Spleen (tissue), 11 donors: ENCODE results near the gene C2orf42. TPM values are rescaled to one million over a fixed set of nuclear protein-coding genes. Genes with fewer than 3 reads are reported as not detected.

ENCODE experiments used
- DNase-seq: peaks from one replicate; pipeline ENCODE4 v3.0.0-alpha.2; 2020
- H3K27ac ChIP-seq, 8 donors: fragments of 200-600 bp; sonication (generic) in 7 of 8; 1 replicate in 4 of 8; 2 replicates in 4 of 8; pipeline versions ENCODE4 v1.5.0 to v1.8.0; 2016 to 2021; ENCODE audit warnings: inconsistent platforms in 4 of 8, mild to moderate bottlenecking in 4 of 8, moderate library complexity in 1 of 8
- H3K27me3 ChIP-seq, 7 donors: fragments of 200-600 bp; sonication (generic) in 6 of 7; replicated peaks in 1 of 7; 1 replicate in 4 of 7; 2 replicates in 3 of 7; pipeline versions ENCODE4 v1.5.0 to v1.8.0; 2016 to 2021; ENCODE audit warnings: inconsistent platforms in 3 of 7, mild to moderate bottlenecking in 1 of 7
- H3K36me3 ChIP-seq, 6 donors: fragments of 200-600 bp; sonication (generic) in 5 of 6; 1 replicate in 4 of 6; 2 replicates in 2 of 6; pipeline versions ENCODE4 v1.5.0 to v1.8.0; 2016 to 2021; ENCODE audit warnings: inconsistent platforms in 2 of 6
- H3K4me1 ChIP-seq, 6 donors: fragments of 200-600 bp; sonication (generic) in 5 of 6; 1 replicate in 3 of 6; 2 replicates in 3 of 6; pipeline versions ENCODE4 v1.5.0 to v1.8.0; 2016 to 2021; ENCODE audit warnings: inconsistent platforms in 3 of 6
- H3K4me3 ChIP-seq, 8 donors: fragments of 200-600 bp; sonication (generic) in 7 of 8; 1 replicate in 4 of 8; 2 replicates in 4 of 8; pipeline versions ENCODE4 v1.5.0 to v1.8.0; 2016 to 2021; ENCODE audit warnings: inconsistent platforms in 4 of 8, mild to moderate bottlenecking in 4 of 8, moderate library complexity in 2 of 8
- H3K9me3 ChIP-seq, 8 donors: fragments of 200-600 bp; sonication (generic) in 7 of 8; 1 replicate in 4 of 8; 2 replicates in 4 of 8; pipeline versions ENCODE4 v1.5.0 to v1.8.0; 2016 to 2021; ENCODE audit warnings: inconsistent platforms in 4 of 8
- POLR2A ChIP-seq, 3 donors: fragments of 450-650 bp; IDR thresholded peaks; one replicate each; pipeline ENCODE4 v1.5.1; 2017; ENCODE audit warnings: antibody characterized with exemption in 3 of 3, mild to moderate bottlenecking in 1 of 3
- POLR2AphosphoS5 ChIP-seq, 3 donors: sonication (generic); formaldehyde crosslinking; IDR thresholded peaks; one replicate each; pipeline ENCODE4 v1.5.1; 2017; ENCODE audit warnings: antibody characterized with exemption in 3 of 3
- WGBS, 5 donors: extraction: QIAGEN DNeasy Blood & Tissue Kit in 3 of 5; methylation state at CpG; one replicate each; pipeline versions ENCODE4 v1.1.5 to v1.1.7; 2013 to 2018; 5-methylcytosine and 5-hydroxymethylcytosine counted together
- intact Hi-C: fragments of 100-400 bp; cut with DNase I; formaldehyde crosslinking; loops from one replicate; pipeline ENCODE4 v1.15.0; 2023; ENCODE audit warnings: low total_unique reads
- polyA plus RNA-seq, 3 donors: library from polyadenylated mRNA; stranded (reverse); fragments of 200-250 nt; gene quantifications; one replicate each; pipeline ENCODE4 v1.2.1, GENCODE V29; 2013
- total RNA-seq, 7 donors: library from RNA; depleted of rRNA in 3 of 7; stranded (reverse); fragments of >200 nt in 3 of 7; fragmentation: NEBNext Ultra II Directional in 4 of 7; extraction: Animal tissue kit (Norgen Biotek cat#: 25700) in 4 of 7; gene quantifications; one replicate each; pipeline versions ENCODE4 v1.1.0 to v1.2.1, GENCODE V29; 2016 to 2021
- TF ChIP-seq, protein P1 (sequence below), 11 experiments: fragments of 200-600 bp in 7 of 11; fragments of 450-650 bp in 4 of 11; sonication (generic) in 4 of 11; IDR thresholded peaks in 8 of 11; conservative IDR thresholded peaks in 3 of 11; 1 replicate in 7 of 11; 2 replicates in 4 of 11; pipeline versions ENCODE4 v1.4.0 to v1.8.0; 2016 to 2021; ENCODE audit warnings: antibody characterized with exemption in 11 of 11, inconsistent platforms in 4 of 11, mild to moderate bottlenecking in 1 of 11
- donor health status: healthy with polysubstance abuse.
- donor health status: DM: no; HTN: no; CAD: no; lungs with moderate emphysema.
- donor health status: DM: no; HTN: no; CAD: no.
- donor health status: Bipolar disorder and iron deficiency.
- donor health status: healthy.
- donor health status: DM: no; HTN: no; CAD: no.
- donor health status: DM: yes; HTN: yes; CAD: no.

Gene C2orf42
- total and polyA plus RNA-seq, 10 donors: 6.0 to 24.3 (median 18.0) TPM

DNA sequence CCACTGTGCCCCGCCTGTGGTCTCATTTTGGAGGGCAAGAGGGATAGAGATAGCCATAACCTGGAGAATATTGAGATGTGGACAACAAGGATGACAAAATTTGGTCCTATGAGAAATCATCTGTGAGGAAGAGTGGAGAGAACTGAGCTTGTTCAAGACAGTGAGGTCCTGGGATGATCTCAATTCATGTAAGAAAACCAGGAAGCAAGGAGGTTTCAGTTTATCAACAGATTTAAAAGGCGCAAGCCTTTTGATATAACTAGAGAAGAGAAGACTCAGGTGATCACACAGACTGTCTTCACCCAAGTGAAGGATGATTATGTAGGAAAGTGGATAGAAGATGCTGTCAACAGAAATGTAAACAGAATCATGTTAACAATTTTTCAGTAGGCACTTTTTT is 64.4 kb downstream of the C2orf42 start:
- TF ChIP-seq POLR2A (IDR thresholded peaks at IDR 0.05) (no peak), POLR2AphosphoS5 (IDR thresholded peaks at IDR 0.05) (no peak)
- Histone ChIP-seq H3K9me3 (no peaks in the 10 kb centered on the region), H3K4me3 (no peak overlapping the region), H3K4me1 (peaks cover 55 to 88% (median 77%) of the 10 kb centered on the region in 6 donors), H3K27me3 (no peaks in the 10 kb centered on the region), H3K27ac (peak overlapping the region; percentile 97 to 100 (median 99)), H3K36me3 (no peaks in the 10 kb centered on the region)
- intact Hi-C loops: no loop called here
- no peak for DNase-seq
- 92 to 98% (median 95%) methylated on average over 2 of the region's 2 CpGs for WGBS, 5 donors

DNA sequence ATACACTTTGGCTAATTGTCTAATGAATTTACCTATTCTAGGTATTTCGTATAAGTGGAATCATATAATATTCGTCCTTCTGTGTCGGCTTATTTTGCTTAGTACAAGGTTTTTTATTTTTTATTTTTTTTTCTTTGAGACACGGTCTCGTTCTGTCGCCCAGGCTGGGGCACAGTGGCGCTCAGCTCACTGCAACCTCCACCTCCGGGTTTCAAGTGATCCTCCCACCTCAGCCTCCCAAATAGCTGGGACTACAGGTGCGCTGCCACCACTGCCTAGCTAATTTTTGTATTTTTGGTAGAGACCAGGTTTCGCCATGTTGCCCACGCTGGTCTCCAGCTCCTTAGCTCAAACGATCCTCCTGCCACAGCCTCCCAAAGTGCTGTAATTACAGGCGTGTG is 65.3 kb downstream of the C2orf42 start:
- peaks cover 52 to 88% (median 77%) of the 10 kb centered on the region in 6 donors for H3K4me1 ChIP-seq
- peak overlapping the region; percentile 97 to 100 (median 99) for H3K27ac ChIP-seq
- H3K9me3 ChIP-seq: no peaks in the 10 kb centered on the region
- intact Hi-C loops: no loop called here
- TF ChIP-seq POLR2AphosphoS5 (IDR thresholded peaks at IDR 0.05) (no peak), POLR2A (IDR thresholded peaks at IDR 0.05) (no peak)
- TF ChIP-seq, protein P1, sequence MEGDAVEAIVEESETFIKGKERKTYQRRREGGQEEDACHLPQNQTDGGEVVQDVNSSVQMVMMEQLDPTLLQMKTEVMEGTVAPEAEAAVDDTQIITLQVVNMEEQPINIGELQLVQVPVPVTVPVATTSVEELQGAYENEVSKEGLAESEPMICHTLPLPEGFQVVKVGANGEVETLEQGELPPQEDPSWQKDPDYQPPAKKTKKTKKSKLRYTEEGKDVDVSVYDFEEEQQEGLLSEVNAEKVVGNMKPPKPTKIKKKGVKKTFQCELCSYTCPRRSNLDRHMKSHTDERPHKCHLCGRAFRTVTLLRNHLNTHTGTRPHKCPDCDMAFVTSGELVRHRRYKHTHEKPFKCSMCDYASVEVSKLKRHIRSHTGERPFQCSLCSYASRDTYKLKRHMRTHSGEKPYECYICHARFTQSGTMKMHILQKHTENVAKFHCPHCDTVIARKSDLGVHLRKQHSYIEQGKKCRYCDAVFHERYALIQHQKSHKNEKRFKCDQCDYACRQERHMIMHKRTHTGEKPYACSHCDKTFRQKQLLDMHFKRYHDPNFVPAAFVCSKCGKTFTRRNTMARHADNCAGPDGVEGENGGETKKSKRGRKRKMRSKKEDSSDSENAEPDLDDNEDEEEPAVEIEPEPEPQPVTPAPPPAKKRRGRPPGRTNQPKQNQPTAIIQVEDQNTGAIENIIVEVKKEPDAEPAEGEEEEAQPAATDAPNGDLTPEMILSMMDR (IDR thresholded peaks at IDR 0.05 in 8 of 11, conservative IDR thresholded peaks at IDR 0.05 in 3 of 11): no peak
- peak; percentile 72 for DNase-seq
- no peaks in the 10 kb centered on the region for H3K36me3 ChIP-seq
- H3K27me3 ChIP-seq: no peaks in the 10 kb centered on the region
- 51 to 59% (median 55%) methylated on average over 13 of the region's 13 CpGs for WGBS, 5 donors
- peak overlapping the region in 7 of 8 donors; percentile 39 to 75 (median 47) for H3K4me3 ChIP-seq

DNA sequence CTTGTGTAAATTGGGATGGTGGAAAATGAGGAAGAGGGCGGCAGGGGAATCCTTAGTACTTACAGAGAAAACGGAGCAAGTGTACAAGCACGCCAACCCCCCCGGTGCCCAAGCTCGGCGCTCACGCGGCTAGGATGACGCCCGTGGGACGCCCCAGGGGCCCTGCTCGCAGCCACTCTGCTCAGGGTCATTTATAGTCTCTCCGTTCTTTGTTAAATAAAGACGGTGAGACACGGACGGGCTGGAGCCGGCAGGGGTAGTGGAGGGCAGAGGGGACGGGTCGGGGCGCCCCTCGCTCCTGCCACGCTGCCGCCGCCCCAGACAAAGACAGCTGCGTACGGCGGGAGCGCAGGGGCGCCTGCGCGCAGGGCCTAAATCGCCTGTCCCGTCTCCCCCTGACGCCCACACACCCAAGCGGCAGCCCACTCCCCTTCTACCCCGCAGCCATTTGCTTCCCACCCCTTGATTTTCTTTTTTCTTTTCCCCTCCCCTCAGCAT is 65.8 kb downstream of the C2orf42 start:
- H3K9me3 ChIP-seq: no peaks in the 10 kb centered on the region
- H3K27ac ChIP-seq: peak overlapping the region; percentile 97 to 100 (median 99)
- intact Hi-C loops: loop anchor here (5.0 kb wide), 1 partner anchor 38 kb away; the partner anchor contains the start of gene PCBP1
- TF ChIP-seq POLR2A (IDR thresholded peaks at IDR 0.05) (no peak), POLR2AphosphoS5 (IDR thresholded peaks at IDR 0.05) (peak; percentile 58 to 85 (median 79))
- H3K4me3 ChIP-seq: peak overlapping the region; percentile 38 to 75 (median 46)
- H3K36me3 ChIP-seq: no peaks in the 10 kb centered on the region
- peaks cover 52 to 88% (median 77%) of the 10 kb centered on the region in 6 donors for H3K4me1 ChIP-seq
- WGBS, 5 donors: 0 to 1% (median 0%) methylated on average over 23 to 36 of the region's 36 CpGs
- peak; percentile 93 for DNase-seq
- no peaks in the 10 kb centered on the region for H3K27me3 ChIP-seq

DNA sequence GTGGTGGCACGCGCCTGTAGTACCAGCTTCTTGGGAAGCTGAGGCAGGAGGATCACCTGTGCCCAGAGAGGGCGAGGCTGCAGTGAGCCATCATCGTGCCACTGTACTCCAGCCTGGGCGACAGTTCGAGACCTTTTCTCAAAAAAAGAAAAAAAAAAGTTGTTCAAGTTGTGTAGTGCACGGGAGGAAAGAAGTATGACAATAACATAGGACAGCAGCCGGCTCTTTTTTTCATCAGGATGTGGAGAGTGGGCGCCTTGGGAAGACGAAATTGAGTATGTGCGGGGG is 67.0 kb downstream of the C2orf42 start:
- intact Hi-C loops: loop anchor here (5.0 kb wide), 1 partner anchor 36 kb away; the partner anchor contains the start of gene PCBP1
- Histone ChIP-seq H3K27ac (peak overlapping the region; percentile 97 to 100 (median 99)), H3K4me3 (peak overlapping the region in 7 of 8 donors; percentile 39 to 75 (median 47)), H3K27me3 (no peaks in the 10 kb centered on the region), H3K36me3 (no peaks in the 10 kb centered on the region), H3K4me1 (peaks cover 52 to 91% (median 84%) of the 10 kb centered on the region in 6 donors), H3K9me3 (no peaks in the 10 kb centered on the region)
- no peak for TF ChIP-seq POLR2AphosphoS5 (IDR thresholded peaks at IDR 0.05)
- no peak for DNase-seq
- WGBS, 5 donors: 11 to 18% (median 13%) methylated on average over 11 of the region's 11 CpGs

DNA sequence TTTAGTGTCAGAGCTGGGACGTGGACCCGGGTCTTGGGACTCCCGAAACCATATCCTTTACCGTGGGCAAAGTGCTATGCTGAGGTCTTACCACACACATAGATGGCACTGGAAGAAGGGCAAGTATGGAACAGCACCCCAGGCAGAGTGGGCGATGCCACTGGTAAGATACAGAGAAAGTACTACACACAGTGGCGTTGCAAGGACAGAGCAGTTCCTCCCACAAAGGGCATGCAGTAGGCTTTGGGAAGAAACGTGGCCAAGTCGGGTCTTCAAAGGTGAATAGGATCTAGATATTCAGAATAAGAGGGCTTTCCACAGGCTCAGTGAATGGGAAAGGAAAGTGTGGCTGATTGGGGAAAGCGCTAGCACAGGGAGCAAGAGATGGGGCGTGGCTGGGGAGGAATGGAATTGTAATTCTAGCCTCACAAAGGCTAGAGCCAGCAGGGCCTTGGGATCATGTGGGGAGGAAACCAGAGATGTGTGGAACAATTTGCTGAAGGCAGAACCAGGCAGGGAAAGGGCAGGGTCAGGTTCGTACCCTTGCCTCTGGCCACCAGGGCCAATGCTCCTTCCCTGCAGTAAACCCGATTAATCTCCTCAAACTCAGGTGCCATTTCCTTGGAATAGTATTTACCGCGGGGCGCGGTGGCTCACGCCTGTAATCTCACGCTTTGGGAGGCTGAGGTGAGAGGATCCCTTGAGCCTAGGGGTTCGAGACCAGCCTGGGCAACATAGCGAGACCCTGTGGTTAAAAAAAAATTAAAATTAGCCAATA is 67.6 kb downstream of the C2orf42 start:
- peaks cover 55 to 93% (median 85%) of the 10 kb centered on the region in 6 donors for H3K4me1 ChIP-seq

More for the DNA sequence above, 67.6 kb downstream of the C2orf42 start:
- peak; percentile 77 for DNase-seq
- H3K27ac ChIP-seq: peak overlapping the region; percentile 97 to 100 (median 99)
- H3K27me3 ChIP-seq: no peaks in the 10 kb centered on the region
- no peaks in the 10 kb centered on the region for H3K36me3 ChIP-seq
- 55 to 66% (median 57%) methylated on average over 20 of the region's 20 CpGs for WGBS, 5 donors
- no peaks in the 10 kb centered on the region for H3K9me3 ChIP-seq
- peak overlapping the region in 6 of 8 donors; percentile 39 to 75 (median 46) for H3K4me3 ChIP-seq
- TF ChIP-seq POLR2AphosphoS5 (IDR thresholded peaks at IDR 0.05) (peak in 2 of 3 donors; percentile 59 to 64), POLR2A (IDR thresholded peaks at IDR 0.05) (no peak)
- TF ChIP-seq, protein P1 (IDR thresholded peaks at IDR 0.05 in 8 of 11, conservative IDR thresholded peaks at IDR 0.05 in 3 of 11): no peak
- intact Hi-C loops: loop anchor here (5.0 kb wide), 1 partner anchor 36 kb away; the partner anchor contains the start of gene PCBP1
